T-helper 22 cell (primary cell): Measurements from ENCODE around the gene ZG16B.

ENCODE experiments used
- DNase-seq: peaks from one replicate; pipeline ENCODE4 v3.0.0-alpha.2; 2020; ENCODE audit warnings: low read depth

The ZG16B gene

DNA sequence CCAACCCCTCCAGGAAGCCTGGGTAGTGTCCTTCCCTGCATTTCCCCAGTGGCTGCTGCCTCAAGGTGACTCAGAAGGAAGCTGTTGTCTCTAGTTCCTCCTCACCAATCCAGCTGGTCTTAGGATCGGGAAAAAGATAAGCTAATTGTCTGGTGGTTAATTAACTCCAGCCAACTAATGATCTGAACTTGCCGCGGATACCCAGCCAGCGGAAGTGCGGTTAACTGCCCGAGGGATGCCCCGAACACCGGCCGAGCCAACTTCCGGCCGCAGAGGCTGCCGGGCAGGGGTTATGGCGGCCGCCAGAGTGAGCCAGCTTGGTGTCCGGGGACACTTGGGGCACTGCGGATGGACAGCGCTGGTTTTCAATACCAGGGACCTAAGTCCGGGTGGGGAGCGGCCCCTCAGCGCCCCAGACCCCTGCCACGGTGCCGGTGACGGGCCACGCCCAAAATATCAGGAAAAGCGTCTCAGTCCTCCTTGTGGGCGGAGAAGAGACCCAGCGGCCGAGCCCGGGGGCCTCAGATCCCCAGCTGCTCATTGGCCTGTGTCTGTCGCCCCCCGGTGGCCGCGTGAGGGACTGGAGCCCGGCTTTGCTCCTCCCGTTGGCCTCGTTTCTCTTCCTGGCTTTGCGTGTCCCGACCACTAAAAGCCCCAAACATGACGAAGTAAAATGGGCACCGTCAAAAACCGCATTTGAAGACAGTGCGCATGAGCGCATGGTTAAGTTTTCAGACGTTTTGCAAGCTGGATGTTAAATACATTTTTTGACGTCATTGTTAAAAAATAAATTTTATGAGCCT lies 38.1 kb downstream of the ZG16B start:
- peak; percentile 89 for DNase-seq

DNA sequence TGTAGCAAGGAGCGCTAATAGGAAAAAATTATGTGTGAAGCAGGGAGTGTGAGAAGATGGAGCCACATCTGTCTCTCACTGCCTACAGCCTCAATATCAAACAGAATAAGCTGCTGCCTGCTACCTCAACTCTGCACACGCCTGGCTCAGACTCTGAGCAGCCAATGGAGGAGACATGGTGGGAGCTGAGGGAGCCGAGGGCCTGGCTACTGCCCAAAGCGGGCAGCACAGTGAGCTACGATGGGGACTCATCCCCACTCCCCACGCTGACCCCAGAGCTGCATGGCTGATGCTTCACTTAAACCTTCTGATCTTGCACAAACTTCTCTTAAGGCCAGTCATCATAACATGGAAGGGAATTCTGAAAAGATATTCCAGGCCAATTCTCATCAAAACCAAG lies 41.8 kb downstream of the ZG16B start:
- DNase-seq, result no peak

DNA sequence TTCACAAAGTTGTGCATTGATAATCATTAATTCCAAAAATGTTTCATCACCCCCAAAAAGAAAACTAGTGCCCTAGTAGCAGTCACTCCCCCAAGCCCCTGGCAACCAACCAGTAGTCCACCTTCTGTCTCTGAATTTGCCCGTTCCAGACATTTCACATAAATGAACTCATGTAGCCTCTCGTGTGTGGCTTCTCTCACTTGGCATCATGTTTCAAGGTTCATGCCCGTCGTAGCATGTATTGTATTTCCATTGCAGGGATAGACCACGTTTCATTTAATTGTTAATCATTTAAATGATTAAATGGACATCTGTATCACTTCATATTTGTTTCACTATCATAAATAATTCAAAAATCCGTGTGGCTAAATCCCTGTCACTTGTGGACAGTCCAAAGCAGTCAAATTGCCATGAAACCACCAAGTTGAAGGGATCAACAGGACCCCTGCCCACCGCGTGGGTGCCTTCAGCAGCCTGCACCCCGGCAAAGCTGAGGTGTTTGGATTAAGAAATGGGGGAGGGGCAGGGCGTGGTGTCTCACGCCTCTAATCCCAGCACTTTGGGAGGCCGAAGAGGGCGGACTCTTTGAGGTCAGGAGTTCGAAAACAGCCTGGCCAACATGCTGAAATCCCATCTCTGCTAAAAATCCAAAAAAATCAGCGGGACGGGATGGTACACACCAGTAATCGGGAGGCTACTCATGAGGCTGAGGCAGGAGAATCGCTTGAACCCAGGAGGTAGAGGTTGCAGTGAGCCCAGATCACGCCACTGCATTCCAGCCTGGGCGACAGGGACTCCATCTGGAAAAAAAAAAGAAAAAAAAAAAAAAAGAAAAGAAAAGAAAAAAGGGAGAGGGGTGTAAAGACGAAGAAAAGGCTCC lies 44.2 kb downstream of the ZG16B start:
- DNase-seq, result no peak

GRCh38 chr16:2874912-2875362 lies 44.8 kb downstream of the ZG16B start:
- peak; percentile 45 for DNase-seq

- DNase-seq, result no peak
These were observed 49.9 kb downstream of the ZG16B start for GRCh38 chr16:2879854-2880508.
